WTC11 (cell line): ENCODE measurements around the gene PSMB11. TPM values are rescaled to one million over a fixed set of nuclear protein-coding genes. Genes with fewer than 3 reads are reported as not detected.
A peak's percentile ranks its signal among the peaks of the same experiment; 100 is the strongest.

Experiments
- ATAC-seq: fragments of 200-7000 bp; cut with Tn5 transposase; 2 replicates; pipeline ENCODE4 v1.10.0; 2021; ENCODE audit warnings: mild to moderate bottlenecking, moderate library complexity
- CTCF ChIA-PET: fragments of 300-600 bp; sonication (Branson Sonifier 250); formaldehyde crosslinking; loops from one replicate; lab custom pipeline; 2021; ENCODE audit warnings: antibody characterized with exemption; lab: Charles Lee
- POLR2A ChIA-PET: fragments of 350-600 bp; sonication (Branson Sonifier 250); formaldehyde crosslinking; loops from one replicate; lab custom pipeline; 2021; ENCODE audit warnings: antibody characterized with exemption; lab: Charles Lee
- DNase-seq: peaks from one replicate; pipeline ENCODE4 v3.0.0; 2021; ENCODE audit warnings: low spot score
- H3K27ac Mint-ChIP-seq: 2 replicates; pipeline ENCODE4 v1.8.0; 2021; ENCODE audit warnings: mixed read lengths
- H3K27me3 Mint-ChIP-seq: 2 replicates; pipeline ENCODE4 v1.8.0; 2021; ENCODE audit warnings: low read depth, mild to moderate bottlenecking, moderate library complexity, mixed read lengths
- H3K36me3 Mint-ChIP-seq: 2 replicates; pipeline ENCODE4 v1.8.0; 2021; ENCODE audit warnings: mixed read lengths
- H3K4me1 Mint-ChIP-seq: 2 replicates; pipeline ENCODE4 v1.8.0; 2022; ENCODE audit warnings: mixed read lengths
- H3K4me3 Mint-ChIP-seq: 2 replicates; pipeline ENCODE4 v1.8.0; 2021; ENCODE audit warnings: mild to moderate bottlenecking, moderate library complexity, mixed read lengths
- H3K9me3 Mint-ChIP-seq: 2 replicates; pipeline ENCODE4 v1.8.0; 2021; ENCODE audit warnings: mixed read lengths
- CREB1 ChIP-seq: sonication (generic); formaldehyde crosslinking; IDR thresholded peaks from 2 replicates; pipeline ENCODE4 v1.8.0; 2023; ENCODE audit warnings: mild to moderate bottlenecking, missing genetic modification reagents
- CTCF ChIP-seq: fragments of 200-600 bp; IDR thresholded peaks from 2 replicates; pipeline ENCODE4 v1.8.0; 2022; ENCODE audit warnings: antibody characterized with exemption
- E2F1 ChIP-seq: sonication (generic); formaldehyde crosslinking; IDR thresholded peaks from 2 replicates; pipeline ENCODE4 v1.8.0; 2022; ENCODE audit warnings: mild to moderate bottlenecking, missing genetic modification reagents
- GTF2I ChIP-seq: fragments of 250-450 bp; sonication (Bioruptor Pico); conservative IDR thresholded peaks from 2 replicates; pipeline ENCODE4 v1.4.0; 2021; ENCODE audit warnings: mild to moderate bottlenecking
- HMGXB4 ChIP-seq: sonication (generic); formaldehyde crosslinking; IDR thresholded peaks from 2 replicates; pipeline ENCODE4 v1.8.1; 2023; ENCODE audit warnings: mild to moderate bottlenecking, moderate library complexity, missing genetic modification reagents
- IRF1 ChIP-seq: sonication (generic); formaldehyde crosslinking; IDR thresholded peaks from 2 replicates; pipeline ENCODE4 v1.8.0; 2023; ENCODE audit warnings: missing genetic modification reagents
- JUN ChIP-seq: sonication (generic); formaldehyde crosslinking; IDR thresholded peaks from 2 replicates; pipeline ENCODE4 v1.8.0; 2023; ENCODE audit warnings: mild to moderate bottlenecking, missing genetic modification reagents
- MAX ChIP-seq: sonication (generic); formaldehyde crosslinking; IDR thresholded peaks from 2 replicates; pipeline ENCODE4 v1.8.0; 2022; ENCODE audit warnings: mild to moderate bottlenecking, missing genetic modification reagents
- OVOL2 ChIP-seq: fragments of 250-450 bp; sonication (Bioruptor Pico); IDR thresholded peaks from 2 replicates; pipeline ENCODE4 v1.9.0; 2021; ENCODE audit warnings: mild to moderate bottlenecking, borderline replicate concordance
- PREB ChIP-seq: sonication (generic); formaldehyde crosslinking; IDR thresholded peaks from 2 replicates; pipeline ENCODE4 v1.8.1; 2022; ENCODE audit warnings: mild to moderate bottlenecking, missing genetic modification reagents, moderate library complexity, borderline replicate concordance
- SMAD4 ChIP-seq: sonication (generic); formaldehyde crosslinking; IDR thresholded peaks from 2 replicates; pipeline ENCODE4 v1.8.0; 2022; ENCODE audit warnings: mild to moderate bottlenecking, missing genetic modification reagents
- SOX15 ChIP-seq: fragments of 250-450 bp; sonication (Bioruptor Pico); IDR thresholded peaks from 2 replicates; pipeline ENCODE4 v1.9.0; 2021; ENCODE audit warnings: mild to moderate bottlenecking
- SP1 ChIP-seq: sonication (generic); formaldehyde crosslinking; conservative IDR thresholded peaks from 2 replicates; pipeline ENCODE4 v1.8.1; 2022; ENCODE audit warnings: missing genetic modification reagents
- USF1 ChIP-seq: sonication (generic); formaldehyde crosslinking; IDR thresholded peaks from 2 replicates; pipeline ENCODE4 v1.8.0; 2022; ENCODE audit warnings: mild to moderate bottlenecking, missing genetic modification reagents
- ZNF121 ChIP-seq: sonication (generic); formaldehyde crosslinking; IDR thresholded peaks from 2 replicates; pipeline ENCODE4 v1.8.0; 2023; ENCODE audit warnings: missing genetic modification reagents
- ZNF232 ChIP-seq: sonication (generic); formaldehyde crosslinking; IDR thresholded peaks from 2 replicates; pipeline ENCODE4 v1.8.0; 2022; ENCODE audit warnings: mild to moderate bottlenecking, missing genetic modification reagents
- ZNF317 ChIP-seq: sonication (generic); formaldehyde crosslinking; IDR thresholded peaks from 2 replicates; pipeline ENCODE4 v1.8.1; 2023; ENCODE audit warnings: low read depth, mild to moderate bottlenecking, moderate library complexity, missing genetic modification reagents, borderline replicate concordance
- ZSCAN18 ChIP-seq: fragments of 250-450 bp; sonication (Bioruptor Pico); IDR thresholded peaks from 2 replicates; pipeline ENCODE4 v2.1.2; 2022; ENCODE audit warnings: mild to moderate bottlenecking, moderate library complexity
- total RNA-seq: library from RNA; stranded (reverse); gene quantifications from 3 replicates; pipeline ENCODE4 v1.2.3, GENCODE V29; 2021

The PSMB11 gene
- total RNA-seq, 1 experiment from 2014 or later, result not detected

GRCh38 chr14:23055621-23056144 lies 13.7 kb downstream of the PSMB11 start:
- DNase-seq (no peak), ATAC-seq (no peak)
- no peak overlapping the region; the same call in 1 of the 2 replicates for H3K27ac Mint-ChIP-seq
- peak overlapping the region; percentile 71 for H3K4me3 Mint-ChIP-seq
- TF ChIP-seq USF1 (CRISPR knock-in tag), result no peak
- no peak for TF ChIP-seq SOX15 (CRISPR knock-in tag)
- TF ChIP-seq CTCF, result no peak
- TF ChIP-seq ZNF121 (CRISPR knock-in tag), result no peak
- TF ChIP-seq ZNF232 (CRISPR knock-in tag), result no peak
- no peak for TF ChIP-seq IRF1
- no peak for TF ChIP-seq PREB (CRISPR knock-in tag)
- no peak for TF ChIP-seq OVOL2 (CRISPR knock-in tag)
- no peak for TF ChIP-seq JUN (CRISPR knock-in tag)
- no peak for TF ChIP-seq MAX (CRISPR knock-in tag)
- no peak for TF ChIP-seq E2F1 (CRISPR knock-in tag)
- TF ChIP-seq CREB1 (CRISPR knock-in tag), result no peak
- H3K36me3 Mint-ChIP-seq, result peaks cover 14% of the 10 kb centered on the region
- ChIA-PET POLR2A (interaction anchor here (1.3 to 1.7 kb wide), 3 partner anchors 40 to 73 kb away, joined by 4 to 5 read pairs (median 4); partner anchors contain the start of genes ACIN1, AJUBA and C14orf119), CTCF (interaction anchor here (0.8 to 8.8 kb wide), 18 partner anchors 13 to 234 kb away, joined by 3 to 224 read pairs (median 12); partner anchors contain the start of genes AJUBA, PRMT5 and PSMB11)
- peaks cover 5% of the 10 kb centered on the region; the same call in 1 of the 2 replicates for H3K27me3 Mint-ChIP-seq
- peaks cover 16% of the 10 kb centered on the region for H3K4me1 Mint-ChIP-seq
- H3K9me3 Mint-ChIP-seq, result no peaks in the 10 kb centered on the region

- Mint-ChIP-seq H3K9me3 (no peaks in the 10 kb centered on the region), H3K36me3 (peaks cover 20% of the 10 kb centered on the region), H3K4me3 (peak overlapping the region; percentile 71), H3K4me1 (peaks cover 16% of the 10 kb centered on the region), H3K27ac (no peak overlapping the region; the same call in 1 of the 2 replicates), H3K27me3 (peaks cover 5% of the 10 kb centered on the region; the same call in 1 of the 2 replicates)
- peak; percentile 65 for ATAC-seq
- POLR2A ChIA-PET, result interaction anchor here (0.7 to 1.7 kb wide), 4 partner anchors 39 to 74 kb away, joined by 4 to 5 read pairs (median 4); partner anchors contain the start of genes ACIN1, AJUBA and C14orf119
- CTCF ChIA-PET, result interaction anchor here (0.8 to 8.8 kb wide), 21 partner anchors 12 to 126 kb away, joined by 3 to 224 read pairs (median 9); partner anchors contain the start of genes ACIN1, AJUBA, C14orf119 and HAUS4
- DNase-seq, result peak; percentile 81
- TF ChIP-seq ZSCAN18 (CRISPR knock-in tag) (no peak), CTCF (peak; percentile 62), ZNF317 (CRISPR knock-in tag) (no peak), GTF2I (CRISPR knock-in tag) (no peak), SMAD4 (CRISPR knock-in tag) (no peak), HMGXB4 (peak; percentile 46; the same call in 1 of the 2 replicates), SP1 (CRISPR knock-in tag) (no peak)
Measured at GRCh38 chr14:23056145-23056955, 14.3 kb downstream of the PSMB11 start.
